T-helper 1 cell (primary cell): ENCODE data around the gene ENPP3.
A peak's percentile ranks its signal among the peaks of the same experiment; 100 is the strongest.
"Not testable (repeated sequence)": the region's sequence is repeated elsewhere in the genome, so short reads cannot be mapped to it uniquely, and the experiment has no call there.

Experiments used
- DNase-seq, 5 donors: peaks; one replicate each; pipeline ENCODE4 v3.0.0-alpha.2; 2012 to 2020

Gene ENPP3

DNA sequence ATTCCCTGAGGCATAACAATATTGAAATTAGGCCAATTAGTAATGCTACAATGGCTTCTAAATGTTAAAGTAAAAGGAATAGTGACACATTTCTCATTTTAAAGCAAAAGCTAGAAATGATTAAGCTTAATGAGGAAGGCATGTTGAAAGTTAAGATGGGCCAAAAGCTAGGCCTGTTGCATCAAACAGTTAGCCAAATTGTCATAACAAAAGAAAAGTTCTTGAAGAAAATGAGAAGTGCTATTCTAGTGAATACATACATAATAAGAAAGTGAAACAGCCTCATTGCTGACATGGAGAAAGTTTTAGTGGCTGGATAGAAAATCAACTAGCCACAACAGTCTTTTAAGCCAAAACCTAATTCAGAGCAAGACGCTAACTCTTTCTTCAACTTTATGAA lies 51.2 kb downstream of the ENPP3 start:
- DNase-seq = no peak

DNA sequence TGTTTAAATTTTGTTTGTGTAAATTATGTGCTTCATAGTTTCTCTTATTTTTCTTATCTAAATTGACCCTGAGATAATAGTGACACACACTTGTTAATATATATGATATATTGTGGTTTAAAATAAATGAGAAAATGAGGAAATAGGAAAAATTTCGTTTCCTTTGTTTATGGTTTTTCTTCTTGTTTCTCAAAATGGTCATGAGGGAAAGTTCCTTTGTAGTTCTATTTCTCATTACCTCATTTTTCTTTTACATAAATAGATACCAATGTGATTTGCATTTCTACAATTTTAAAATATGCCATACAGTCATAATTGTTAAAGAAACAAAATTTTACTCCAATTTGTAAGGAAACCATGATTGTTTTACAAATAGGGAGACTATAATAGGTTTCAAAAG lies 54.9 kb downstream of the ENPP3 start:
- no peak for DNase-seq

DNA sequence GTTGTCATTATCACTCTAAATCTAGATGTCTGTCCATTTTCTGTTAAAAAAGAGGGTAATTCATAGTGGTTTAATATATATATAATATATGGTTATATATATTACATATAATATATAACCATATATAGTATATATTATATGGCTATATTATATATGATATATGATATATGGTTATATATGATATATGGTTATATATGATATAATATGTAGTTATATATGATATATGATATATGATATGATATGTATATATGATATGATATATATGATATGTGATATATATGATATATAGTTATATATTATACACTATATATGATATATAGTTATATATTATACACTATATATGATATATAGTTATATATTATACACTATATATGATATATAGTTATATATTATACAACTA lies 55.5 kb downstream of the ENPP3 start:
- no peak for DNase-seq

DNA sequence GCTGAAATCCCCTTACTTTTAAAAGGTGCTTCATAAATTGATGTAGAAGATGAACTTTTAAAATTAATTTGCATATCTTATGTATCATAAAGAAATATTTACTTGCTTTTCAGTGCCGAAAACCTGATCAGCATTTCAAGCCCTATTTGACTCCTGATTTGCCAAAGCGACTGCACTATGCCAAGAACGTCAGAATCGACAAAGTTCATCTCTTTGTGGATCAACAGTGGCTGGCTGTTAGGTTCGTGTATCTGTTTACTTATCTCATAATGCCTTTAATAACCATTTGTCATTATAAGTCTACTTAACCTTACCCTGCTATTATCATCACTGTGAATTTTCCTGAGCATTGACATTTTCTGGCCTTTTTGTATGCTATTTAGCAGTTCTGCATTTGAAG lies 56.3 kb downstream of the ENPP3 start:
- no peak for DNase-seq

DNA sequence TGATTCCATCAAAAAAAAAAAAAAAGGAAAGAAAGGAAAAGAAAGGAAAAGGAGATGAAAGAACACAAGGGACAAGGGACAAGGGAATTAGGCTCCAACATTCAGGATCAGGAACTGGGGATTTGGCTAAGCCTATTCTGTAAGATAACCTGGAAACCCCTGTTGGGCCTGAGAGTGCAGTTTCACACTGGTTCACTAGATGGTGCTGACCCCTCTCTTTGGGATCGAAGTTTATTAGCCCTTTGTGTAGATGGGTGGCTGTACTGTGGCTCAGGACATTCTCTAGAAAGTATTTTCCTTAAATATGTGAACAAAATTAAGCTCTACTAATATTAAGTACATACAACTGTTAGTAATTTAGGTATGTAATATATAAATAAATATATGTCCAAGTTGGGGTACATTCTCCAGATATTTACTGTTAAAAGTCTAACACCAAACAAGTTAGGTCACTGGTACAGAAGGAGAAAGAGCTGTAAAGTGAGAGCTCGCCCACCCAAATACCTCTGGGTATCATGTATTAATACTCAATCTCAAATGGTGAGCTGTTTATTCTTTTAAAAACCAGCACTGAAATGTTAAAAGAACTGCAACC lies 57.8 kb downstream of the ENPP3 start:
- DNase-seq = peak in 2 of 5 donors; percentile 7 to 11

DNA sequence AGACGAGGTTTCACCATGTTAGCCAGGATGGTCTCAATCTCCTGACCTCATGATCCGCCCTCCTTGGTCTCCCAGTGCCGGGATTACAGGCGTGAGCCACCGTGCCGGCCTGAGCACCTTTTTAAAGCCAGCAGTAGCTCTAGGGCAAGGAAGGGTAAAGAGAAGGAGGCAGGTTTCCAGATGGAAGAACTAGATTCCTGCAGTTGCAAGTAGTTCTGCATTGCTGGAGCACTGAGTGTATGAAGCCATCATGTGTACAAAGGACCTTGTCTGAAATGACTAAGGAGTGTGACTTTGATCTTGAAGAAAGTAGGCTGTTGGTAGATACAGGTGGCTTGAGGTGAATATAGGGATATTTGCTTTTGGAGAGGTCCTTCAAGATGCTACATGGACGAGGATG lies 59.9 kb downstream of the ENPP3 start:
- no peak for DNase-seq

DNA sequence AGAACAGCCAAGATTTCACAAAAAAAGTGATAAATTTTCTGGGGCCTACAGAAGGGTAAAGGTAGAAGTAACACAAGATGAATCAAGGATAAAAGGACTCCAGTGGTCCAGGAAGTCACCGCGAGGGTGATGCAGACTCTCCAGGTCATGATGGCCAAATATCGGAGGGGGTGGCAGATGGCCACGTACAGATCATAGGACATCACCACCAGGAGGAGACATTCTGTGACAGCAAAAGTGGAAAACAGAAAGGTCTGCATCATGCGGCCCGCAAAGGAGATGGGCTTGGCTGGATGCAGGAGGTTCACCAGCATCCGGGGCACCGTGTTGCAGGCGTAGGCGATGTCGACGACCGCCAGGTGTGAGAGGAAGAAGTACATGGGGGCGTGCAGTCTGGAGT lies 63.7 kb downstream of the ENPP3 start:
- not testable (repeated sequence) for DNase-seq

DNA sequence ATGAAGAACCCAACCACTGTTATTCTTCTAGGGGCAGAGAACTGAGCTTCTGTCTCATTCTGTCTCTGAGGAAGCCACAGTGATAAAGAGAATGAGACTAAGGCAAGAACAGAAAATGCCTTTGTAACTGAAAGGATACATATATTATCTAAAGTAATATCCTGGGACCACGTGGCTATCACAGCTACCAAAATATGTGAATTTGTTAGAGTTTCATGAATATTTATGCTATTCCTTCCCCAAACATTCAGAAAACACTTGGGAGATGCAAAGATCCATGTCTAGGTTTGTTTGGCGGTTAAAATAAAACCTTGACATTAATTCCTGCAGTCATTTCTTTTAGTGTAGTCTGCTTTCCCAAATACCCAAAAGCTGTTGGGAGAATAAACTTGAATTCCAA lies 66.8 kb downstream of the ENPP3 start:
- DNase-seq = not testable (repeated sequence)

DNA sequence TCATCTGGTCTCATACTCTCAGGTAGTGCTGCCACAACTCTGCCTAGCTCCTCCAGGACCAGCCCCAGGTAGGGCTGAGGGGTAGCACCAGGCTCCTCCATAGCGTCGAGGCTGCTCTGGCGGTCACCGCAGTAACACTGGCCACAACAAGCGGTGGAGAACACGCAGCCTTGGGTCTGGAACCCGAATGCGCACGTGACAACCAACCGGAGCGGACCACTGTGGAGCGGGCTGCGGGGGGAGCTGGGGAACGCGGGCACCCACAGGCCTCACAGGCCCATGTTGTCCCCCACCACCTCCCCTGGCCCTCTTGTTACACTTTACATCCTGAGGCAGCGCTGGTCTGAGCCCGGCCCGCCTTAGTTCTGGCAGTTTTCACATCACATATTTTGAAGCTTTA lies 73.8 kb downstream of the ENPP3 start, which contains the start of gene CTAGE9:
Gene CTAGE9, minus strand, starts transcription at position 101 of the 400 bp plus-strand sequence. Its CDS starts 0 bp downstream, at position 101.
- DNase-seq = not testable (repeated sequence)

DNA sequence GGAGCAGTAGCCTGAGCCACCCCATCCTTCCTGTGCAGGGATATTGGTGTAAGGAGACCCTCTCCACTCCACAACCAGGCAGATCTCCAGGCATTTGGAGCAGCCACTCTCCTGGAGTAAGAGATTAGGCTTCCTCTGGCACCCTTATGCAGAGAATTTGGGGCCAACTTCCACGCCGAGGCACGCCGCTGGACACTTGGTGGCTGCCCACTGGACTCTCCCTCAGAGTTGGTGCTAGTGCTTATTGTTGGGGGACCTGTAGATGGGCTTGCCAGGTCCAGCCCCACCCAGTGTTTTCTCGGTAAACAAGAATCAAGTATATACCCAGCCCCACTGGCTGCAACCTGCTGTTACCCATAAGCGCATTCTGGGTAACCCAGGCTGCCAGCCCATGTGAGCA lies 78.5 kb downstream of the ENPP3 start:
- DNase-seq = not testable (repeated sequence)

DNA sequence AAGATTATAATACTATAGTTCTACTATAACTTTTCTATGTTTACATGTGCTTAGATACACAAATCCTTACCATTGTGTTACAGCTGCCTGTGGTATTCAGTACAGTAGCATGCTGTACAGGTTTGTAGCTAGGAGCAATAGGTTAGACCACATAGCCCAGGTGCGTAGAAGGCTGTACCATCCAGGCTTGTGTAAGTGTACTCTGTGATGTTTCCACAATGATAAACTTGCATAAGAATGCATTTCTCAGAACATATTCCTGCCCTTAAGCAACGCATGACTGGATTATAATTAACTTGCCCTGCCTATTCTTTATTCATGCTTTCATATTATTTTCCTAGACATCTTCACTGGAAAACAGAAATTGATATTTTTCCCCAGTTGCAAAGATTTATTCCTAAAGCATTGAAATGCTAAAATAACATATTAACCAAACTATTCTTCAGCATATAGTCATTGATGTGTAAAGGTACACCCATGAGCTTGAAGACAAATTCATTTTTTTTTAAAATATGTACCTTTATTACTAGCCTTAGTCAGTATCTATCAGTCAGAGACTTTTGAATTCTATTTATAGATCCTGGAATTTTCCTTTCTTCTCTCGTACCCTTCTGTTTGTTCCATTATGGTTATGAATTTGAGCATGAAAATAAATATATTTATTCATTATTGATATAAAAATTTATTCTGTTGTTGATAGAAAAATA lies 80.9 kb downstream of the ENPP3 start:
- DNase-seq = no peak

DNA sequence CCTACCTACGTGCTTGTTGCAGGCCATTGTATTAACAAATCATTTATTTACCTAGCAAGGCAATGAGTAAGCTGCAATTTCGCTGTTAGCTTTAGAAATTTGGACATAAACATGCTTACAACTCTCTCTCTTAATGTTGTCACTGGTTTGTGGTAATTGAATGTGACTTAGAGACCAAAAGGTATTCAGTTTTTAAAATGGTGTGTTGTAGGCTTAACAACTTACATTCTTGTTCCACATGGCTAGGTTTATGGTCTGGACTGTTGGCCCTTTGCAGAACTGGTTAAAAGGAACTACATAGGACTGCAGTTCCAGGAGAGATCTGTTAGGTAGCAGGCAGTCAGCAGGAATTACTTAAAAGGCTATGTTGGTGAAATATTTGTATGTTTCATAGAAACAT lies 84.1 kb downstream of the ENPP3 start:
- no peak for DNase-seq

DNA sequence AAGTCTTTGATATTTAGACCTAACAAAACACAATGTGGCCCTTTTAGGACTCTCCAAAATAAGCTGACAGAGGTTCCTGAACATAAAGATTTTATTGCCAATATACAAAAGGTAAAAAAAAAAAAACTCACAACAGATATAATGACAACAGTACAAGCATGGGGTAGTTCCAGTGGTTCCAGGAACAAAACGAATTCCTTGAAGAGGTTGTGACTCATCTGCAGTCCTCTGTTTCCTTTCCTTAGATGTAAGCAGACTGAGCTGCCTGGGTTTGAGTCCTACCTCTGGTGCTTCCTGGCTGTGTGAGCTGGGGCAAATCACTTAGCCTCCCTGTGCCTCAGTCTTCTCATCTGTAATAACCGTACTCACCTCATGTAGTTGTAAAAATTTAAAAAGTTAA lies 87.0 kb downstream of the ENPP3 start:
- peak in 1 of 5 donors; percentile 6 for DNase-seq

DNA sequence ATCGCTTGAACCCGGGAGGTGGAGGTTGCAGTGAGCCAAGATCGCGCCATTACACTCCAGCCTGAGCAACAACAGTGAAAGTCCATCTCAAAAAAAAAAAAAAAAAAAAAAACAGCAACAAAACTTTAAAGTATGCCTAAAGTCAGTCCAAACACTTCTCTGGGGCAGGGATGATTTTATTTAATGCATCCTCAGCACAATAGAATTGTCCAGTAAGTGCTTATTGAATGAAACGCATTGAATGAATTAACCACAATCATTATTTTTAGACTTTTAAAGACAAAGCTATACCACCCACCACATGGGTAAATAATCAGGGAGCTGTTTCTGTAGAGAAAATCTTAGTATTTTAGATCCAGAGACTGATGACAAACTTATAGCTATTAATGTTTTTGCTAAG lies 90.4 kb downstream of the ENPP3 start:
- DNase-seq = no peak

DNA sequence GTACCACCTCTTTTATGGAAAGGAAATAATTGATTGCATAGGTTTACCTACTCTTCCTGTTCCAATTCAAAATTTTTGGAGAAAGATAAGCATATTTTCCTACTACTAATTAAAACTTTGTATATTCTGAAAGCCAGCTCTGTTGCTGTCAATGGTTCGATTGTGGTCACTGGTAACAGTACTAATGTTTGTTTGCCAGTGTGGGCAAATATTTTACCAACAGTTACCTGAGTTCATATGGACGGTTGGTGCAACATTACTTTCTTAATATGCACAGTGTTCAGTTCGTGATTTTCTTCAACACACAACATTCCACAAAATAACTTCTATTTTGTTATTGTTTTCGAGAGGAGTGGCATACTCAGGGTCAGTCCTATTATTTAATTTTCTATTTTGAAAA lies 90.8 kb downstream of the ENPP3 start:
- no peak for DNase-seq

DNA sequence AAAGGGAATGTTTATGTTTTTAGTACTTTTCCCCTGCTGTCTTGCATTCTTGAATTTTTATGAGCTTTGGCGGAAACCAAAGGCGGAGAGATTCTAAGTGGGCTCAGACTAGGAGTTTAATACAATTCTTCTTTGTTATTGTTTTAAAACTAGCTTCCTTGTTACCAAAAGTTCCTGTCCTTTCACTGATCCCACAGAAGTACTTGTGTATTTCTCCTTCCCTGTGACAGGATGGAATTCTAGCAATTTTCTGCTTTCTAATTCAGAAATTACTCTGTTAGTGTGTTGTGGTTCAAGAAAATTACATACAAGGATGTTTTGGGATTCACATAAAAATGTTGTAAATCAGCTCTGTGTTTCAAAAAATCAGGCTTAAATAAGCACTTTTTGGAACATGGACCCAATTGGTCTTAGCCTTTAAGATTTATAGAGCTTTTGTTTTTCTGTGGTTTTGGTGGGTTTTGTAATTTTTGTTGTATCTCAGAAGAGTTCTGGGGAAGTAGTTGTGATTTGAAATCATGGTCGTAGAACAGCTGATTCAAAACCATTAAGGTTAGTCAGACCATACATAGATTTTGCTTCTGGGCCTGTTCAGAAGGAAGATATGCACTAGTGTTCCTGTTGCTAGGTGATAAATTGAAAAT lies 91.3 kb downstream of the ENPP3 start:
- DNase-seq = no peak

DNA sequence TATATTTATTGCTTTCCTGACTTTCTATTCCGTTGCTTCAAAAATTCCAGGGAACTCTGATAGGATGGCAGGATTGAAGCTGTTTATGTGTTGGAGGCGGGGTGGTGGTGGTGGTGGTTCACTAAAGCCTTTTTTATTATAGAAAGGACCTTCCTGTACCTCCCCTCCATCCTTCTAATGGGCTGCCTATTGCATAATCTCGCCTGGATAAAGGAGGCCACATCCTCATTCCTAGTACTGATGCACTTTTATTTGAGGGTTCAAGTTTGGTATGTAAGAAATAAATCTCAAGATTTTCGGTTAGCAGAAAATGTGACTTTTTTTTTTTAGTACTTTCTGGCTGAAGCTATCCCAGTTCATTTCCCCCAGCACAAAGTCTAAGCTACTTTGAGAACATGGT lies 92.4 kb downstream of the ENPP3 start:
- no peak for DNase-seq

DNA sequence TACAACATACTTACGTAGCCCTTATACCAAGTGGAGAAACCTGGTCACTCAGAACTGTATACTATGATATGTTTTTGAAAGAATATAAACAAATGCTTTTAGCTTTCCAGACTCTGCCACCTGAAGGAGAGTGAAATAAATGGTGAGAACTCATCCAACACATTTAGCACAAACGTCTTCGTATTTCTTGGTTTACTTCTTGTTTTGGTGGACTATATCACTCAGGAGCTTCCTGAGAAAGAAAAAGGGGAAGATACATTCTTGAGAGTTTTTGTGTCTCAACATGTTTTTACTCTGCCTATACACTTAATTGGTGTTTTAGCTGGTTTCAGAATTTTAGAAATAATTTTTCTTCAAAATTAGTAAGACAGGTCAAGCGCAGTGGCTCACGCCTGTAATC lies 93.2 kb downstream of the ENPP3 start:
- no peak for DNase-seq

DNA sequence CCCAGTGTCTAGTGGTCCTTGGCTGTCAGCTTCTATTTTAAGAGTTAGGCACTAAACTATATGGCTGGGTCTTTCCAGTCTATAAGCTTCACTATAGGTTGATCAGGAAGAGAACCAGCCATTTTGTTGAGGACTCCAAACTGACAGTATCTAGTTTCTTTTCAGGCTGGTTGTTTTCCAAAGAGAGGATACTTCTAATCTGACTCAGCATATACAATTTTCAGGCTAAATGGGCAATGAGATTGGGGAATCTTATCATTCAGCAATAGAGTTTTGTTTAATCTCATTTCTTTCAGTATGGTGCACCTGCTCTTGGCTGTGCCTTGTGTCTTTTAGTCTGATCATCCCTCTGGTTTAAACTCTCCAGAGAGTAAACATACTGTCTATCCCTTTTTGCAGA lies 94.1 kb downstream of the ENPP3 start:
- DNase-seq = no peak

DNA sequence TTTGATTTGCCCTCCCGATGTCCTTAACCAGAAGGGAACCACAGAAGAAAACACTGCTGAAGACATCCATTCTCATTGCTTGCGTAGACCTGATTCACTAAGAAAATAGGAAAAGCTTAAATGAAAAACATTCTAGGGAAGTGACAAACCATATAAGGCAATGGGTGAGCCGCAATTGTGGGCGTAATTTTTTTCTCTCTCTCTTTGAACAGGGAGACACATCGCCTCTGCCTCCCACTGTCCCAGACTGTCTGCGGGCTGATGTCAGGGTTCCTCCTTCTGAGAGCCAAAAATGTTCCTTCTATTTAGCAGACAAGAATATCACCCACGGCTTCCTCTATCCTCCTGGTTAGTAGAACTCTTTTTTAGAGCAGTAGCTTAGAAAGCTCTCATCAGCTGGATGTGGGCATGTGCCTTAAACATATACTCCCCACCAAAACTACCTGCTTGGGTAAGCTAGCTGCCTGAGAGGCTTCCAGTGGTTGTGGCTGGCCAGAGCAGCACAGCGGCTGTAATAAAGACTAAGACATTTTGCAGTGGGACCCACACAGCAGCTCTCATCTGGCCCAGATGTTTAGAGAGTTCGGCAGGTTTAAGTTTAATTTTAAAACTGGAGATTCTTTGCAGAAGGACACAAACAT lies 96.4 kb downstream of the ENPP3 start:
- no peak for DNase-seq

DNA sequence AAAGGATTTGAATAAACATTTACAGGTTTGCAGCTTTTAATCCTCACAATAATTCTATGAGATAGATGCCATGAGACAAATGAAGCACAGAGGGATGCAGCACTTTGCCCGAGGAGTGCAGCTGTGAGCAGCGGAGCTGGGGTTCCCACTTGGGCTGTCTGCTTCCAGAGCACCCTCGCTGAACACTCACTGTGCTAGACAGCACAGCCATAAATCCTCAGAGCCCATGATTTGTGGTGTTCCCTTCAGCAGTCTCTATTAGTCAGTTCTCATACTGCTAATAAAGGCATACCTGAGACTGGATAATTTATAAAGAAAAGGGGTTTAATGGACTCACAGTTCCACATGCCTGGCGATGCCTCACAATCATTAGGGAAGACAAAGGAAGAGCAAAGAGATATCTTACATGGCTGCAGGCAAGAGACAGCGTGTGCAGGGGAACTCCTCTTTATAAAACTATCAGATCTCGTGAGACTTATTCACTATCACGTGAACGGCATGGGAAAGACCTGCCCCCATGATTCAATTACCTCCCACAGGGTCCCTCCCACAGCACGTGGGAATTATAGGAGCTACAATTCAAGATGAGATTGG lies 99.0 kb downstream of the ENPP3 start:
- DNase-seq = no peak

DNA sequence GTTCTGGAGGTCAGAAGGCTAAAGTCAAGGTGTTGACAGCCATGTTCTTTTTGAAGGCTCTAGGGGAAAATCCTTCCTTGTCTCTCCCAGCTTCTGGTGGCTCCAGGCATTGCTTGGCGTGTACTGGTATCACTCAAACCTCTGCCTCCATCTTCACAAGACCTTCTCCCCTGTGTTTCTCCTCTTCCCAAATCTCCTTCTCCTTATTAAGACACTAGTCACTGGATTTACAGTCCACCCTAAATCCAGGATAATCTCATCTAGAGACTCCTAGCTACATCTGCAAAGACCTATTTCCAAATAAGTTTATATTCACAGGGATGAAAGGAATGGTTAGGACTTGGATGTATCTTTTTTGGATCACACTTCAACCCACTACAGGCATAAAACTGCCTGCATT lies 99.7 kb downstream of the ENPP3 start:
- DNase-seq = no peak

DNA sequence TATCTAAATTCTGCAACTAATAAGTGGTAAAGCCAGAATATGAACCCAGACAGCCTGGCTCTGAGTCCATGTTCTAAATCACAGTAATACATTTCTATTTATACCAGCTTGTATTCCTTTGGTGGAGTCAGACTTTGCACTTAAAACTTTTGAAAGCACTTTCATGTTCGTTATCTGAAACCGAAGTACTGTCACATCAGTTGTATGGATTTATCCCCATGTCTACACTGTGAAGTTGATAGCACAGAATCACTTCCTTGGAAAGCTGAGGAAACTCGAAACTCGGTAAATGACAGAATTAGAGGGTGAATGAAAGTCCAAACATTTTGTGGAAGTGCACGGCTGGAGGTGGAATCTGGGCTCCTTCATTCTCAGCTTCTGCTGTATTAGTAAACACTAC lies 102.0 kb downstream of the ENPP3 start:
- DNase-seq = no peak
